SU-DHL-6 (cell line): ENCODE data around the gene ACCSL.

ENCODE experiments used
- EZH2phosphoT487 ChIP-seq: fragments of 200-600 bp; sonication (generic), shearing (Covaris generic); conservative IDR thresholded peaks from 2 replicates; pipeline ENCODE4 v1.6.1; 2018; ENCODE audit warnings: mild to moderate bottlenecking, antibody characterized with exemption, low read length, moderate library complexity, mixed read lengths
- TF ChIP-seq, protein P1 (sequence below): fragments of 200-600 bp; sonication (generic); IDR thresholded peaks from one replicate; pipeline ENCODE4 v1.5.1; 2017; ENCODE audit warnings: antibody characterized with exemption, mild to moderate bottlenecking, low read length, moderate library complexity; ENCODE audit not compliant: insufficient read depth, poor library complexity, severe bottlenecking

- TF ChIP-seq, protein P1, sequence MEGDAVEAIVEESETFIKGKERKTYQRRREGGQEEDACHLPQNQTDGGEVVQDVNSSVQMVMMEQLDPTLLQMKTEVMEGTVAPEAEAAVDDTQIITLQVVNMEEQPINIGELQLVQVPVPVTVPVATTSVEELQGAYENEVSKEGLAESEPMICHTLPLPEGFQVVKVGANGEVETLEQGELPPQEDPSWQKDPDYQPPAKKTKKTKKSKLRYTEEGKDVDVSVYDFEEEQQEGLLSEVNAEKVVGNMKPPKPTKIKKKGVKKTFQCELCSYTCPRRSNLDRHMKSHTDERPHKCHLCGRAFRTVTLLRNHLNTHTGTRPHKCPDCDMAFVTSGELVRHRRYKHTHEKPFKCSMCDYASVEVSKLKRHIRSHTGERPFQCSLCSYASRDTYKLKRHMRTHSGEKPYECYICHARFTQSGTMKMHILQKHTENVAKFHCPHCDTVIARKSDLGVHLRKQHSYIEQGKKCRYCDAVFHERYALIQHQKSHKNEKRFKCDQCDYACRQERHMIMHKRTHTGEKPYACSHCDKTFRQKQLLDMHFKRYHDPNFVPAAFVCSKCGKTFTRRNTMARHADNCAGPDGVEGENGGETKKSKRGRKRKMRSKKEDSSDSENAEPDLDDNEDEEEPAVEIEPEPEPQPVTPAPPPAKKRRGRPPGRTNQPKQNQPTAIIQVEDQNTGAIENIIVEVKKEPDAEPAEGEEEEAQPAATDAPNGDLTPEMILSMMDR = no peak
- no peak for TF ChIP-seq EZH2phosphoT487
Observed at GRCh38 chr11:44029977-44030911, 17.5 kb upstream of the ACCSL start.
